HL-60/S4 (cell line): ENCODE data around the gene CRABP2.

ENCODE experiments used
- in situ Hi-C: fragments of 300-500 bp; cut with MboI; formaldehyde crosslinking; loops from 2 replicates; pipeline ENCODE4 v1.14.3; 2022; ENCODE audit warnings: low sequenced_read_pairs

The CRABP2 gene

GRCh38 chr1:156742017-156742416 lies 36.6 kb upstream of the CRABP2 start:
- in situ Hi-C loops = no loop called here

- in situ Hi-C loops = no loop called here
Observed at GRCh38 chr1:156741481-156741983, 36.1 kb upstream of the CRABP2 start.

- in situ Hi-C loops = no loop called here
Observed at GRCh38 chr1:156740741-156741480, 35.5 kb upstream of the CRABP2 start, which contains the start of gene MRPL24. TSS of gene MRPL24 (minus strand) at chr1:156741088. CDS start at chr1:156738704, 2,384 bp downstream.

GRCh38 chr1:156740237-156740740 lies 34.9 kb upstream of the CRABP2 start:
- in situ Hi-C loops = no loop called here

GRCh38 chr1:156738916-156739315 lies 33.5 kb upstream of the CRABP2 start:
- in situ Hi-C loops = no loop called here

GRCh38 chr1:156738407-156738806 lies 33.0 kb upstream of the CRABP2 start:
- in situ Hi-C loops = no loop called here

- in situ Hi-C loops = no loop called here
Observed at GRCh38 chr1:156733989-156734584, 28.7 kb upstream of the CRABP2 start.

GRCh38 chr1:156728599-156729462 lies 23.4 kb upstream of the CRABP2 start, which contains the start of gene ISG20L2:
TSS of gene ISG20L2 (minus strand) at chr1:156728766. CDS start at chr1:156727652, 1,114 bp downstream.
- in situ Hi-C loops = no loop called here

GRCh38 chr1:156727926-156728598 lies 22.7 kb upstream of the CRABP2 start, which contains the start of gene METTL25B:
TSS of gene METTL25B (plus strand) at chr1:156728469. CDS start at chr1:156729105, 636 bp downstream.
- in situ Hi-C loops = no loop called here

GRCh38 chr1:156727492-156727891 lies 22.1 kb upstream of the CRABP2 start:
- in situ Hi-C loops = no loop called here

GRCh38 chr1:156726549-156727226 lies 21.3 kb upstream of the CRABP2 start:
- in situ Hi-C loops = no loop called here

GRCh38 chr1:156725683-156726280 lies 20.4 kb upstream of the CRABP2 start:
- in situ Hi-C loops = no loop called here

- in situ Hi-C loops = no loop called here
Observed at GRCh38 chr1:156721535-156721934, 16.2 kb upstream of the CRABP2 start.

GRCh38 chr1:156721131-156721530 lies 15.7 kb upstream of the CRABP2 start:
- in situ Hi-C loops = no loop called here

GRCh38 chr1:156717351-156717750 lies 12.0 kb upstream of the CRABP2 start:
- in situ Hi-C loops = no loop called here

GRCh38 chr1:156714830-156715229 lies 9.4 kb upstream of the CRABP2 start:
- in situ Hi-C loops = no loop called here

- in situ Hi-C loops = no loop called here
Observed at GRCh38 chr1:156712626-156713025, 7.2 kb upstream of the CRABP2 start.

GRCh38 chr1:156711011-156711817 lies 5.8 kb upstream of the CRABP2 start:
- in situ Hi-C loops = no loop called here
